Keratinocyte (primary cell): Measurements from ENCODE around the gene SCAPER.

Experiments used
- EZH2 ChIP-seq: IDR thresholded peaks from one replicate; pipeline ENCODE4 v1.6.1; 2012; ENCODE audit warnings: inconsistent platforms, mild to moderate bottlenecking, low read length, moderate library complexity
- TF ChIP-seq, protein P1 (sequence below), 3 experiments: IDR thresholded peaks in 1 of 3; conservative IDR thresholded peaks in 1 of 3; optimal IDR thresholded peaks in 1 of 3; 2 replicates in 2 of 3; 3 replicates in 1 of 3; pipeline versions ENCODE3 to v1.5.1; 2011; ENCODE audit warnings: low read length in 3 of 3, mild to moderate bottlenecking in 3 of 3, moderate library complexity in 2 of 3, control low read depth in 1 of 3, inconsistent platforms in 1 of 3; ENCODE audit not compliant: insufficient read depth in 2 of 3; ENCODE audit errors: extremely low read depth in 1 of 3

GRCh38 chr15:76328106-76328696 is 576.9 kb downstream of the SCAPER start:
- TF ChIP-seq, protein P1, sequence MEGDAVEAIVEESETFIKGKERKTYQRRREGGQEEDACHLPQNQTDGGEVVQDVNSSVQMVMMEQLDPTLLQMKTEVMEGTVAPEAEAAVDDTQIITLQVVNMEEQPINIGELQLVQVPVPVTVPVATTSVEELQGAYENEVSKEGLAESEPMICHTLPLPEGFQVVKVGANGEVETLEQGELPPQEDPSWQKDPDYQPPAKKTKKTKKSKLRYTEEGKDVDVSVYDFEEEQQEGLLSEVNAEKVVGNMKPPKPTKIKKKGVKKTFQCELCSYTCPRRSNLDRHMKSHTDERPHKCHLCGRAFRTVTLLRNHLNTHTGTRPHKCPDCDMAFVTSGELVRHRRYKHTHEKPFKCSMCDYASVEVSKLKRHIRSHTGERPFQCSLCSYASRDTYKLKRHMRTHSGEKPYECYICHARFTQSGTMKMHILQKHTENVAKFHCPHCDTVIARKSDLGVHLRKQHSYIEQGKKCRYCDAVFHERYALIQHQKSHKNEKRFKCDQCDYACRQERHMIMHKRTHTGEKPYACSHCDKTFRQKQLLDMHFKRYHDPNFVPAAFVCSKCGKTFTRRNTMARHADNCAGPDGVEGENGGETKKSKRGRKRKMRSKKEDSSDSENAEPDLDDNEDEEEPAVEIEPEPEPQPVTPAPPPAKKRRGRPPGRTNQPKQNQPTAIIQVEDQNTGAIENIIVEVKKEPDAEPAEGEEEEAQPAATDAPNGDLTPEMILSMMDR (optimal IDR thresholded peaks at IDR 0.05 in 1 of 3, IDR thresholded peaks at IDR 0.05 in 1 of 3, conservative IDR thresholded peaks at IDR 0.05 in 1 of 3; ENCODE audit: extremely low read depth in 1 of 3, insufficient read depth in 2 of 3, low read length in 3 of 3): no peak
- TF ChIP-seq EZH2: no peak
